SH-SY5Y (cell line): ENCODE results near the gene CHRNB1.

Experiments
- GATA2 ChIP-seq: IDR thresholded peaks from 2 replicates; pipeline ENCODE4 v1.6.1; 2011; ENCODE audit warnings: mild to moderate bottlenecking, low read depth, low read length
- GATA3 ChIP-seq: IDR thresholded peaks from 2 replicates; pipeline ENCODE4 v1.6.1; 2011; ENCODE audit warnings: low read depth, mild to moderate bottlenecking, low read length, moderate library complexity

The CHRNB1 gene

DNA sequence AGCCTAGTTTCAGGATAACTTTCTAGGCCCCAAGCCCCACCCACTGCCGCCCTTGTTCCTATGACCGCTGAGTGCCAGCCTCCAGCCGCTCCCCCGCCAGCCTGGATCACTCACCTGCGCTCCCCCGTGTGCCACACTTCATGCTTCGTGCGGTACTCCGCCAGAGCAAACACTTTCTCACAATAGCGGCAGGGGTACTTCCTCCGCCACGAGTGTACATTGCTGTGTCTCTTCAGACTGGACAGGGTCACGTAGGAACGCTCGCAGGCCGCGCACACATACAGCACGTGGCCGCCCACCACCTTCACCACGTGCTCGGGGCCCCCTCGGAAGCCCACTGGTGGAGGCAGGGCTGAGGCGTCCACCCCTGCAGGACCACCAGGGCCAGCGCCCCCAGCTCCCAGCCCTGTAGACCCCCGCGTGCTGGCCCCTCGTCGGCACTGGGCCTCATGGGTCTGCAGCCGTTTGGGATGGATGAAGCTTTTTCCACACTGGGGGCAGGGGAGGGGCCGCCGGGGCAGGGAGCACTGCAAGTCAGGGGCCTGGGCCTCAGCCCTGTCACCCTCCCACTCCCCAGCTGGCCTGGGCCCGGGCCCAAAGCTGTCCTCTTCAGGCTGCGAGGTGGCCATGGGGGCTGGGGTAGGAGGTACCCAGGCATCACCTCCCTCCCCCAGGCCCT lies 20.9 kb downstream of the CHRNB1 start:
- TF ChIP-seq GATA2 (no peak), GATA3 (no peak)

DNA sequence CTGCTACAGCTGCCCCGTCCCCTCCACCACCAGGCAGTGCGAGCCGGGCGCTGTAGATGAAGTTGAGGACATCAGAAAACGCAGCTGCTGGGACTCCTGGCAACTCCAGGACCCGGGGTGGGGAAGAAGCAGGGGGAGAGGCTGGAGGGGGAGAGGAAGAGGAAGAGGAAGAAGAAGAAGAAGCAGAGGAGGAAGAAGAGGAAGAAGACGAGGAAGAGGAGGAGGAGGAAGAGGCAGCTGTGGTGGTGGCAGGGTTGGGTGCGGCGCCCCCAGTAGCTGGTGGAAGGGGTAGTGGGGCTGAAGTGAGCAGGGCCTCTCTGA lies 21.4 kb downstream of the CHRNB1 start:
- no peak for TF ChIP-seq GATA2
- TF ChIP-seq GATA3: no peak

DNA sequence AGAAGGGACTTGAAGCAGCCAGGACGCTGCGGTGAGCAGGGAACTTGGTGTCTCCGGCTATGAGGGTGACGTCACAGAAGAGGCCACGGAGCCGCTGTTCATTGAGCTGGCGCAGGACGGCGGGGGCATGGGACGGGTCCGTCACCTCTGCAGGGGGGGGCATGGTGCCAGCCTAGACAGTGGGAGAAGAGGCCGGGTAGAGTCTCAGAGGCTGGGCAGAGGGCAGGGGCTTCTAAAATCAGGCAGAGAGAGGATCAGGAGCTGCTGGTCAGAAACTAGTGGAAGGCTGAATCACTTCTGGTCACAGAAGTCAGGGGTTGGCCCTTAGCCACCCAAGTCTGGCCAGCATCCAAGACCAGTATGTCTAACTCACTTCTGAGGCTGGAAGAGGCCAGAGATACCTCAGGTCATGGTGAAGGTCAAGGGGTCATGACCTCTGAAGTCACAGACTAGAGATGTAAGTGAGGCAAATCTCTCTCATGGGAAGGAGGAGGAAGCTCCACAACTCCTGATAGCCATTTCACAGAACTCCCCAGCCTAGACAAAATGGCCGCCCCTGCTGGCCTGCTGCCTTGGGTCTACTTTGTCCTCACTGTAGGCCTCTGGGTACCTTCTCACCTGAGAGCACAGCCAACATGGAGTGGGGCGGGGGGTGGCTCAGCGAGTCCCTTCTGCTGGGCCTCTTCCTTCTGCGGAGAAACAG lies 21.9 kb downstream of the CHRNB1 start:
- TF ChIP-seq GATA3 (no peak), GATA2 (no peak)

DNA sequence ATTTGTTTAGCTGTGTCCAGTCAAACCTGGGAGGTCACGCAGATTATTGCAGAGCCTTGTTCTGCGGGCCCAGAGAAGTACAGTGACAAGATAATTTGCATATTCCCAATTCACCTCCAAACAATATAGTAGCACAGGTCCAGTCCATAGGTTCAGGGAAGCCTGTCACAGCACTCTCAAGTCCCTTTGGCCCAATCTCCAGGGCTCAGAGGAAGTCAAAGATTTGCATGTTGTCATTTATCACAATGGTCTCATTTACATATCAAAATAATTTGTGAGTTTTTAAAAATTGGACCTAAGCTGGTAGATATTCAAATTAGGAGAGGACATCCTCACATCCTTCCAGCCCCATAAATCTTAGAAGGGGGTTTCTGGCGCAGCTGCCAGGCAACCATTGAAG lies 22.6 kb downstream of the CHRNB1 start:
- TF ChIP-seq GATA2 (no peak), GATA3 (no peak)

DNA sequence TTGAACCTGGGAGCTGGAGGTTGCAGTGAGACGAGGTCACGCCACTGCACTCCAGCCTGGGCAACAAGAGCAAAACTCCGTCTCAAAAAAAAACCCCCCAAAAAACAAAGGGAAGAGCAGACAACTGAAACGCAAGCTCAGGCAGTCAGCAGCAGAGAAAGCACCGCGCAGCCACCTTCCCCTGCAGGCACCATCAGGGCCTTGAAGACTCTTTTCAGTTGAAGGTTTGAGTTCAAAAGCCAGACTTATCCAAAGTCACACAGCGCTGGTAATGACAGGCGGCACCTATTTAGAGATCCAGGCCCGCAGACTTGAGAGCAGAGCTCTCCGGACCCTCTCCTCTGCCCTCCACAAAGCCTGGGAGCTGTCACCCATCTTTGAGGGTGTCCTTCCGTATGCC lies 23.4 kb downstream of the CHRNB1 start:
- TF ChIP-seq GATA2 (no peak), GATA3 (no peak)

DNA sequence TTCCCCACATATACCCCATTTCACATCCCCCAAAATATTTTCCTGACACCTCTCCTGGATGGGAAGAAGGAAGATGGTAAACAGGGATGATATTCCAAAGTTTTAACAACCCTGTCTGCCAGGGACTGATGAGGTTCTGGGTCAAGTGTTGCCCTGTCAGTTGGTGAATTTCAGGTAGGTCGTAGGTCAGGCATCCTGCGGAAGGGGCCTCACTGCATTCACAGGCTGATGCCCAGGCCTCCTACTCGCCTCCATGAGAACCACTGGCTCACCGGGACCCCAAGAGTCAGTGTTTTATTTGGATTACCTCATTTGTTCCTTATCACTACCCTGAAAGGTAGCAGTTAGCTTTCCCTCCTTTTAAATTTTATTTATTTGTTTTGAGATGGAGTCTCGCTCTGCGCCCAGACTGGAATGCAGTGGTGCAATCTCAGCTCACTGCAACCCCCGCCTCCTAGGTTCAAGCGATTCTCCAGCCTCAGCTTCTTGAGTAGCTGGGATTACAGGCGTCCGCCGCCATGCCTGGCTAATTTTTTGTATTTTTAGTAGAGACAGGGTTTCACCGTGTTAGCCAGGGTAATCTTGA lies 24.0 kb downstream of the CHRNB1 start:
- TF ChIP-seq GATA2 (no peak), GATA3 (no peak)

DNA sequence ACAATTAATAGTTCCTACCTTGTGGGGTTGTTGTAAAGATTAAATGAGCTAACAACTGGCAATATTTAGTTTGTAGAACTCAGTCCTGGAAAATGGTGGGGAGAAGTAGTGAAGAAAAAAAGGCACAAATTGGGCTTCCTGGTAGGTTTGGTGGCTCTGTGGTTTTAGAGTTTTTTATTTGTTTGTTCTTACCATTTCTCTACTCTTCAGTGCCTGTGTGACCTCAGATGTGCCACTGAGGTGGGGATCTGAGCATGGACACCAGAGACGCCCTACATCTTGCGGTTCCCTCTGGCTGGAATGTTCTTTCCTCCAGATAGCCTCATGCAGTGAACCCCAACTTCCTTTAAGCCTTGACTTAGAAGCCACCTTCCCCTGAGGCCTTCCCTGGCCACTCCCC lies 26.9 kb downstream of the CHRNB1 start:
- TF ChIP-seq GATA2 (no peak), GATA3 (no peak)

DNA sequence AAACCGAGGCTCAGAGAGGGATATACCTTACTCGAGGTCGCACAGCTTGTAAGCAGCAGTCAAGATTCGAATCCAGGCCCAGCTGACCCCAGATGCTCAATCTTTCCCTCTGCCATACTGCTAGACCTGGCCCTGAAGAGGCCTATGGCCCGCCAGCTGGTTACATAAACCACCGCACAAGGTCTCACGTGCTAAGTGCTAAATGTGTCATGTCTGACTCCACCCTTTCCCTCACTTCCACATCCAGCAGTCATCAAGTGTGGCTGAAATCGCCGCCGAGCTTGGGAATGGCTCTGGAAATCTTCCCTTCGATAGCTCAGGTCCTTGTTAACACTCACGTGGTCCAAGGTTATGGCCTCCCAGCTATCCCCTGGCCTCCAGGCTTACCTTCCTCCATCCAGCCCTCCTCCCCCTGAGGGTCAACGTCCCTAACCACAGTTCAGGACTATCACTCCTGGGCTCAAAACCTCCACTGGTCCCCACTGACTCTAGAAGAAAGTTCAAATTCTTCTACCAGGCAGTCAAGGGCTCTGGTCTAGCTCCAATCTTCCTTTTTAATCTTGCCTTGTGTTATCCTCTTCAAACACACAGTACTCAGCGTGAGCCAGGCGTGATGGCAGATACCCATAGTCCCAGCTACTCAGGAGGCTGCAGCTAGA lies 31.0 kb downstream of the CHRNB1 start:
- TF ChIP-seq GATA2: no peak
- no peak for TF ChIP-seq GATA3

DNA sequence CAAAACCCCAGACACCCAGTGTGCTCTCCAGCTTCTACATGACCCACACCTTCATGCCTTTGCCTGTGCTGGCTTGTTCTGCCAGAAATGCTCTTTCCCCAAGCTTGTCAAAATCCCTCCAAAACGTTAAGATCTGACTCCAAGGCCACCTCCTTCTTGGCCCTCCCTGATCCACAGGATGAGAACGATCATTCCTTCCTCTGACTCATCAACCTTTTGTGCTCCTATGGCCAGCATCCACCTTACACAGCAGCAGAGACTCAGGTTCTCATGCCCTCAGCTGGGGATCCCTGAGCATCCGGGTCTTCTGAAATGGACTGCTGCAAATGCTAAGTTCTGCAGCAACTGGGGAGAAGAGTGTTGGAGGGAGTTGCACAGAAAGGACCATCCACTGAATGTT lies 31.6 kb downstream of the CHRNB1 start:
- TF ChIP-seq GATA2: no peak

DNA sequence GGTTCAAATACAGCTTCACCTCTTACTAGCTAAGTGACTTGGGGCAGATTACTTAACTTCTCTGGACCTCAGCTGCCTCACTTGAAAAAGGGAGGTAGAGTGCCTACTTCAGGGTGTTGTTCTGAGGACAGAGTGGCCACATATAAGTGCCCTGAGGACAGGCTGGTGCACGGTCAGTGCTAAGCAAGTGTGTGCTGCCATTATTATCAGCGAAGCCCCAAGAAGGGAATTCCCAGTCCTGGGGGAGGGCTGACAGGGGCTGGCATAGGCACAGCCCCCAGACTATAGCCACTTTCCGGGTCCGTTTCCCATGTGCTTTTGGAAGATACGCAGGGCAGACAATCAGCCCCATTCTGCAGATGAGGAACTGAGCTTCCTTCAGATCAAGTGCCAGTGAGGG lies 32.1 kb downstream of the CHRNB1 start:
- TF ChIP-seq GATA3 (no peak), GATA2 (no peak)

DNA sequence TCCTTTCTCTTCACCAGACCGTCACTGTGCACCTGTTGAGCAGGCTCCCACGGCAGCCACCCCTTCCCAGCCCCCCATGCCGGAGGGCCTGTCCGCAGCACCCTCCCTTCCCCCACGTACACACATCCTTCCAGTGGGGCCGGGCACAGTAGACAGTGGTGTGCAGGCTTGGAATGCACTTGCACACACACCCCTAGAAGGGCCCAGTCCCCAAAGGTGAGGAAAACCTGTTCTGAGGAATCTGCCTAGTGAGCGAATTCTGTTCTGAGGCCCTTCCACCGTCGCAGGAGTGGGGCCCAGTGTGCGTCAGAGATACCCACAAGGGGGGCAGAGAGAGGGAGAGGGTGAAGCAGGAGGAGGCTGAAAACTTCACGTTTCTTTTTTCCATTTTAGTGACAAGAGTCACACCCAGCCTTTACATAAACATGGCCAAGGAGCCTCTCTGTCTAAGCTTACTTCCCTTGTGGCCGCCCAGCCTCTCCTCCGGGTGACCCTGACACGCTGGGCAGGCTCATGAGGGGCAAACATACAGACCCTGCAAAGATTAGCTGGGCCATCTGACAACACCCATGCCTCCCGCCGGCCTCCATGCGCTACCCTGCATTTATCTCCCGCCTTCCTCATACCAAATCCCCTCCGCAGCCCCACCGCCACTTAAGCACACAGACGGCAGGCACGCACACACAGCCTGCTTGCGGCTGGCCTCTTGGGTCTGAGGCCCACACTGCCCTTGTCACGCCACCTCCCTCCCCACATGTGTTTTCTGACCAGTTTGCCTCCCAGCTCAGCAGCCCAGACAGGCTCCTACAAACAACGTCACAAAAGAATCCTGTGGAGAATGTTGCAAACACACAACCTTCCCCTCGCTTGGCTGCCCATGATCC lies 32.8 kb downstream of the CHRNB1 start:
- TF ChIP-seq GATA2 (no peak), GATA3 (no peak)

DNA sequence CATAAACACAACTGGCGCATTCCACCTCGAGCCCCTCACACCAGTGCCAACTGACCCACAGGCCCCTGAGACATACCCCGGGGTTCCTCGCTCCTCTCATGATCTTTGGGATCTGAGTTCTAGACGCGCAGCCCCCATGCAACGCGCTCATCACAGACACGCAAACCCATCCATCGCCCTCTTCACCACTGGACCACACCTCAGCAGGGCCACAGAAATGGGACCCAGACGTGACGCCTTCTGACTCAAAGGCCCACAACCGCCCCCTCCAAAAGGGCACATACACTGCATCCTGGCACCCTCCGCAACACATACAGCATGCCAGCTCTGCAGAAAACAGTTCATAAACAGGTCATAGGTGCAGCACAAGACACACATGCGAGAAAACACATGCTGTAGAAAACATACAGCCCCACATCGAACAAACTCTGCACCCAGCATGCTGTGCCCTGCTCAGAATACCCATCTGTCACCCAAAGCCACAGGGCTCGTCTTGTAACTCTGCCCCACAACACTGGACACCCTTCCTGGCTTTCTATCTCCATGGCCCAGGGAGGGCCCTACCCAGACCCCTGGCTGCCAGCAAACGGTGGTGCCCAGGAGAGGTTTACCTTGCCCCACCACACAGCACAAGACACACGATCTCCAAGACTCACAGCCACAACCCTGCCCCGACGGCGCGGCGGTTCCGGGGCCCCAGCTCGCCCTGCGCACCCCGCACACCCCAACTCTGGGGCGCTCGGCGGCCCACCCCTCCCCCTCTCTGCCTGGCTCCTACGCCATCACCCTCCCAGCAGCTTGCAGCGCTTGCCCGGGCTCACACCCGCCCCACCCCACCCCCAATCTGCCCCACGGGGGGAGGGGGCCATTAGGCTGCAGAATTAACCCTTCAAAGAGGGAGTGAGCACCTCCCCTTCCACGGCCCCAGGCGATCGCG lies 33.7 kb downstream of the CHRNB1 start:
- TF ChIP-seq GATA3 (no peak), GATA2 (no peak)
